Neuron (in vitro differentiated cells): ENCODE data around the gene TRAF3IP3.

Source experiments
- H2AFZ ChIP-seq: one replicate; pipeline ENCODE4 v1.6.1; 2013; ENCODE audit warnings: low read depth, mild to moderate bottlenecking, inconsistent platforms, low read length, moderate library complexity
- H3K27me3 ChIP-seq: one replicate; pipeline ENCODE4 v1.6.1; 2013; ENCODE audit warnings: low read length; ENCODE audit not compliant: insufficient read depth
- H3K36me3 ChIP-seq: one replicate; pipeline ENCODE4 v1.6.1; 2013; ENCODE audit warnings: low read length; ENCODE audit not compliant: insufficient read depth
- H3K4me1 ChIP-seq: one replicate; pipeline ENCODE4 v1.6.1; 2013; ENCODE audit warnings: low read length; ENCODE audit not compliant: insufficient read depth
- H3K4me3 ChIP-seq: 2 replicates; pipeline ENCODE4 v1.5.1; 2013; ENCODE audit warnings: mild to moderate bottlenecking, low read length, moderate library complexity
- H3K9me3 ChIP-seq: one replicate; pipeline ENCODE4 v1.6.1; 2013; ENCODE audit warnings: low read length

Gene TRAF3IP3

GRCh38 chr1:209800984-209801834 is 45.4 kb downstream of the TRAF3IP3 start:
- H3K4me3 ChIP-seq = no peak overlapping the region
- H3K4me1 ChIP-seq = no peaks in the 10 kb centered on the region
- H3K9me3 ChIP-seq = no peaks in the 10 kb centered on the region
- peaks cover 57% of the 10 kb centered on the region for H3K27me3 ChIP-seq
- H3K36me3 ChIP-seq = no peaks in the 10 kb centered on the region
- H2AFZ ChIP-seq = no peak overlapping the region

GRCh38 chr1:209802117-209802779 is 46.4 kb downstream of the TRAF3IP3 start:
- Histone ChIP-seq H3K4me3 (no peak overlapping the region), H3K9me3 (no peaks in the 10 kb centered on the region), H2AFZ (no peak overlapping the region), H3K27me3 (peaks cover 54% of the 10 kb centered on the region), H3K4me1 (no peaks in the 10 kb centered on the region), H3K36me3 (no peaks in the 10 kb centered on the region)

- Histone ChIP-seq H2AFZ (no peak overlapping the region), H3K4me1 (no peaks in the 10 kb centered on the region), H3K27me3 (peaks cover 52% of the 10 kb centered on the region), H3K9me3 (no peaks in the 10 kb centered on the region), H3K36me3 (no peaks in the 10 kb centered on the region), H3K4me3 (no peak overlapping the region)
Measured at GRCh38 chr1:209802780-209803152, 46.9 kb downstream of the TRAF3IP3 start.

- Histone ChIP-seq H3K4me3 (no peak overlapping the region), H3K9me3 (no peaks in the 10 kb centered on the region), H3K27me3 (peaks cover 52% of the 10 kb centered on the region), H2AFZ (no peak overlapping the region), H3K36me3 (no peaks in the 10 kb centered on the region), H3K4me1 (no peaks in the 10 kb centered on the region)
Measured at GRCh38 chr1:209803568-209803967, 47.7 kb downstream of the TRAF3IP3 start.

- no peaks in the 10 kb centered on the region for H3K9me3 ChIP-seq
- H3K4me3 ChIP-seq = no peak overlapping the region
- no peaks in the 10 kb centered on the region for H3K4me1 ChIP-seq
- no peak overlapping the region for H2AFZ ChIP-seq
- H3K36me3 ChIP-seq = no peaks in the 10 kb centered on the region
- peaks cover 46% of the 10 kb centered on the region for H3K27me3 ChIP-seq
Measured at GRCh38 chr1:209805341-209805781, 49.5 kb downstream of the TRAF3IP3 start.

- peaks cover 5% of the 10 kb centered on the region for H3K4me1 ChIP-seq
- H3K4me3 ChIP-seq = peak within 1 kb of the TSS; percentile 28
- no peaks in the 10 kb centered on the region for H3K36me3 ChIP-seq
- peaks cover 45% of the 10 kb centered on the region for H3K27me3 ChIP-seq
- no peak within 1 kb of the TSS for H2AFZ ChIP-seq
- H3K9me3 ChIP-seq = no peaks in the 10 kb centered on the region
Measured at GRCh38 chr1:209805875-209806760, 50.3 kb downstream of the TRAF3IP3 start, which contains the start of gene IRF6. Gene IRF6, minus strand, starts transcription at chr1:209806142. Its CDS starts 4,729 bp downstream, at chr1:209801413.

GRCh38 chr1:209807509-209807908 is 51.7 kb downstream of the TRAF3IP3 start:
- no peaks in the 10 kb centered on the region for H3K9me3 ChIP-seq
- H3K4me3 ChIP-seq = no peak overlapping the region
- peaks cover 5% of the 10 kb centered on the region for H3K4me1 ChIP-seq
- H3K27me3 ChIP-seq = peaks cover 36% of the 10 kb centered on the region
- no peak overlapping the region for H2AFZ ChIP-seq
- H3K36me3 ChIP-seq = no peaks in the 10 kb centered on the region

GRCh38 chr1:209808059-209808581 is 52.3 kb downstream of the TRAF3IP3 start:
- peaks cover 5% of the 10 kb centered on the region for H3K4me1 ChIP-seq
- H3K9me3 ChIP-seq = no peaks in the 10 kb centered on the region
- H3K4me3 ChIP-seq = no peak overlapping the region
- H3K27me3 ChIP-seq = peaks cover 33% of the 10 kb centered on the region
- H2AFZ ChIP-seq = no peak overlapping the region
- H3K36me3 ChIP-seq = no peaks in the 10 kb centered on the region

GRCh38 chr1:209809611-209810010 is 53.8 kb downstream of the TRAF3IP3 start:
- H2AFZ ChIP-seq = no peak overlapping the region
- H3K4me1 ChIP-seq = peaks cover 5% of the 10 kb centered on the region
- no peak overlapping the region for H3K4me3 ChIP-seq
- H3K9me3 ChIP-seq = no peaks in the 10 kb centered on the region
- H3K27me3 ChIP-seq = peaks cover 22% of the 10 kb centered on the region
- no peaks in the 10 kb centered on the region for H3K36me3 ChIP-seq

GRCh38 chr1:209810783-209811182 is 54.9 kb downstream of the TRAF3IP3 start:
- Histone ChIP-seq H3K4me1 (peaks cover 5% of the 10 kb centered on the region), H3K4me3 (no peak overlapping the region), H2AFZ (peak overlapping the region; percentile 30), H3K27me3 (peaks cover 13% of the 10 kb centered on the region), H3K36me3 (no peaks in the 10 kb centered on the region), H3K9me3 (no peaks in the 10 kb centered on the region)

- H2AFZ ChIP-seq = no peak overlapping the region
- peaks cover 17% of the 10 kb centered on the region for H3K27me3 ChIP-seq
- H3K9me3 ChIP-seq = no peaks in the 10 kb centered on the region
- H3K4me1 ChIP-seq = peaks cover 5% of the 10 kb centered on the region
- H3K4me3 ChIP-seq = no peak overlapping the region
- H3K36me3 ChIP-seq = no peaks in the 10 kb centered on the region
Measured at GRCh38 chr1:209813902-209814301, 58.0 kb downstream of the TRAF3IP3 start.

GRCh38 chr1:209815490-209815889 is 59.6 kb downstream of the TRAF3IP3 start:
- Histone ChIP-seq H3K27me3 (peaks cover 21% of the 10 kb centered on the region), H3K4me3 (no peak overlapping the region), H3K4me1 (peaks cover 4% of the 10 kb centered on the region), H3K9me3 (no peaks in the 10 kb centered on the region), H2AFZ (no peak overlapping the region), H3K36me3 (no peaks in the 10 kb centered on the region)
